Activated T-cell treated with anti-CD3 and anti-CD28 coated beads, Interleukin-2, amount 50 U/mL, for 72 hours (primary cell): ENCODE data around the gene TSGA10. TPM values are rescaled to one million over a fixed set of nuclear protein-coding genes. Genes with fewer than 3 reads are reported as not detected.
A peak's percentile ranks its signal among the peaks of the same experiment; 100 is the strongest.
"Not testable (repeated sequence)": the region's sequence is repeated elsewhere in the genome, so short reads cannot be mapped to it uniquely, and the experiment has no call there.

ENCODE experiments used
- ATAC-seq, 2 donors: fragments of 150-1000 bp; cut with Tn5 transposase; replicated peaks in 1 of 2; 2 replicates each; pipeline ENCODE4 v1.10.0; 2021; ENCODE audit warnings: moderate library complexity in 2 of 2, mild to moderate bottlenecking in 1 of 2
- DNase-seq, 2 donors: peaks; one replicate each; pipeline ENCODE4 v3.0.0; 2021 to 2022; ENCODE audit warnings: mixed read lengths in 1 of 2
- H3K27ac Mint-ChIP-seq: one replicate; pipeline ENCODE4 v1.8.0; 2022; ENCODE audit warnings: mild to moderate bottlenecking, moderate library complexity, mixed read lengths
- H3K27me3 Mint-ChIP-seq: one replicate; pipeline ENCODE4 v1.8.0; 2022; ENCODE audit warnings: low read depth, mixed read lengths
- H3K36me3 Mint-ChIP-seq, 2 donors: one replicate each; pipeline ENCODE4 v1.8.0; 2022; ENCODE audit warnings: mixed read lengths in 2 of 2, mild to moderate bottlenecking in 1 of 2; ENCODE audit not compliant: insufficient read depth in 2 of 2
- H3K4me1 Mint-ChIP-seq: one replicate; pipeline ENCODE4 v1.8.0; 2022; ENCODE audit warnings: low read depth, mixed read lengths
- H3K4me3 Mint-ChIP-seq, 2 donors: one replicate each; pipeline ENCODE4 v1.8.0; 2022; ENCODE audit warnings: mild to moderate bottlenecking in 2 of 2, mixed read lengths in 2 of 2, moderate library complexity in 2 of 2
- H3K9me3 Mint-ChIP-seq, 2 donors: one replicate each; pipeline ENCODE4 v1.8.0; 2022; ENCODE audit warnings: mixed read lengths in 2 of 2
- total RNA-seq, 2 donors: library from RNA; stranded (reverse); gene quantifications; one replicate each; pipeline ENCODE4 v1.2.3, GENCODE V29; 2022

Gene TSGA10
- 10 to 100 TPM; 14.4 to 14.5 TPM for total RNA-seq

DNA sequence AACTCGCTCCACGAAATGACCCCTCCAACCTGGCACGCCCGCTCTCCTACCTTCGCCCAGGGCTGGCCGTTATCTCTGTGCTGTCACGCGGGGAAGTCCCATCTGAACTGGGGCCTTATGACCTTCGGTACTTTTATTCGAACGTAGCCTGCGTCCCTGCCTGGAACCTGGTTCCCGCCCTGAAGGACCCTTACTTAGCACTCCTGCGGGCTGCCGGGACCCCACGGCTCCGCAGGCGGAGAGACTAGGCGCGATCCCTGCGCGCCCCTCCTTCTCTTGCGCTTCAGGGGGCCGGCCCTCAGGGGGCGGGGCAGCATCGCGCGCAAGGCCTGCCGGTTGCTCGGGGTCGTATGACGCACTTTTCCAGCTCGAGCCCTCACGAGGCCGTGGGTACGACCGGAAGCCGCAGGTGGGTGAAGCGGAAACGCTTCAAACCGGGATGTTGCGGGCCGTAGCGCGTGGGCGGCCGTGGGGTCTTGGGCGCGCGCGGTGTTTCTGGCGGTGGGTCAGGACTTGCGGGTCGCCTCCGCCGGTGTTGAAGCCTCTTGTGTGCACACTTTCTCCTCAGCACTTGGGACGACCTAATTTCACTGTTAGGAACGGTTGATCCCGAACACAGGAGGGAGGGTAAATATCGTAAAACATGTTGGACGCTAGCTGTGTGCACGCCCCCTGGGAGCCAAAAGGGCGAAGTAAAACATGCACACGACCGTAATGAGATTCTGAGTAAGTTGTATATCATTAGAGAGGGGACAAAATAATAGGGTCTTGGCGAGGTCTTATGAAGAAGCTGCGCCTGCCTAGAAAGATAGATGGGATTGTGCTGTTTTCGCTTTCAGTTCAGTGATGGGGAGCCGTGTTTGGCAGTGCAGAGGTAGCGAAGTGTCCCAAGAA lies at the start of gene TSGA10, which contains the start of gene LIPT1:
TSGA10 (minus strand) TSS at position 300 of the 894 bp plus-strand sequence. CDS start 45,503 bp downstream, outside the sequence.
LIPT1 (plus strand) TSS at position 325 of the 894 bp plus-strand sequence. CDS start 6,991 bp downstream, outside the sequence.
- Mint-ChIP-seq H3K4me3 (no peak within 1 kb of the TSS), H3K4me1 (peaks cover 28% of the 10 kb centered on the region), H3K36me3 (peaks cover 6 to 7% of the 10 kb centered on the region in 2 donors), H3K9me3 (no peaks in the 10 kb centered on the region), H3K27me3 (no peaks in the 10 kb centered on the region), H3K27ac (peak within 1 kb of the TSS; percentile 83)
- DNase-seq (peak; percentile 96), ATAC-seq (peak; percentile 97 to 98)

DNA sequence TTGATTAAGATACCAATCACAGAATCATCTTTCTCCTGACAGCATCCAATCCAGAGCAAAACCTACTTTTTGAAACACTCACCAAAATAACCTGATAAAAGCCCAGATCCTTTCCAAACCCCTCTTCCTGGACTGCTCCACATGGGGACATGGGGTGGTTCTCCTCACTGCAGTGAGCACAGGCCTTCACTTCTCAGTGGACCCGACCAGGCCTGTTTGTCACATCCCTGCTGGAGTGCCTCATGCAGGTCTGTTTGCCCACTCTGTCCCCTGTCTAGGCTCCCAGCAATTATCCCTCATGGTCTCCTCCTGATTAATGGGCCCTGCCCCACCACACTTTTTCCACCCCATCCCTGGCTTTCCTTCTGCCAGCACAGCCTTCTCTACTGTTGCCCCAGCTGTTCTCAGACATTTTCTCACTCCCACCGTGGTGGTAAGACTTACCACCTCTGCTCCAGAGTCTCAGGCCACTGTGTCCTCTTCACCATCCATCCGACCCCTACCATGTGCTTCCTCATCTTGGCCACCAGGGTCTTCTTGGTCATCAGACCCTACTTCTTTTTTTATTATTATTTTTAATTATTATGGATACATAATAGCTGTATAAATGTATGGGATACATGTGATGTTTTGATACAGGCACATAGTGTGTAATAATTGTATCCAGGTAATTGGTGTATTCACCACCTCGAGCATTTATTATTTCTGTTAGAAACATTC lies 47.4 kb upstream of the TSGA10 start:
- H3K27ac Mint-ChIP-seq: no peak overlapping the region

GRCh38 chr2:99200076-99200800 lies 45.5 kb upstream of the TSGA10 start:
- H3K4me3 Mint-ChIP-seq: no peak overlapping the region
- H3K27me3 Mint-ChIP-seq: no peaks in the 10 kb centered on the region
- H3K4me1 Mint-ChIP-seq: no peaks in the 10 kb centered on the region
- peaks cover 0 to 2% of the 10 kb centered on the region in 2 donors for H3K36me3 Mint-ChIP-seq
- no peak for ATAC-seq
- no peak for DNase-seq
- no peaks in the 10 kb centered on the region for H3K9me3 Mint-ChIP-seq
- no peak overlapping the region for H3K27ac Mint-ChIP-seq

More for the DNA sequence above, 47.4 kb upstream of the TSGA10 start:
- no peak overlapping the region for H3K4me3 Mint-ChIP-seq
- ATAC-seq: no peak
- H3K9me3 Mint-ChIP-seq: peaks cover 0 to 2% of the 10 kb centered on the region in 2 donors
- H3K4me1 Mint-ChIP-seq: no peaks in the 10 kb centered on the region
- H3K36me3 Mint-ChIP-seq: peaks cover 0 to 8% of the 10 kb centered on the region in 2 donors
- H3K27me3 Mint-ChIP-seq: no peaks in the 10 kb centered on the region
- no peak for DNase-seq

GRCh38 chr2:99198103-99198841 lies 43.5 kb upstream of the TSGA10 start:
- no peak overlapping the region for H3K4me3 Mint-ChIP-seq
- ATAC-seq (no peak), DNase-seq (no peak)
- H3K27me3 Mint-ChIP-seq: no peaks in the 10 kb centered on the region
- no peaks in the 10 kb centered on the region for H3K4me1 Mint-ChIP-seq
- no peaks in the 10 kb centered on the region for H3K9me3 Mint-ChIP-seq
- peaks cover 3% of the 10 kb centered on the region in 2 donors for H3K36me3 Mint-ChIP-seq
- H3K27ac Mint-ChIP-seq: no peak overlapping the region

GRCh38 chr2:99192364-99192763 lies 37.6 kb upstream of the TSGA10 start:
- DNase-seq, H3K4me3 Mint-ChIP-seq, H3K9me3 Mint-ChIP-seq, H3K27ac Mint-ChIP-seq, H3K27me3 Mint-ChIP-seq, ATAC-seq: not testable (repeated sequence)
- H3K36me3 Mint-ChIP-seq: peaks cover 11 to 30% of the 10 kb centered on the region in 2 donors
- peaks cover 11% of the 10 kb centered on the region for H3K4me1 Mint-ChIP-seq

DNA sequence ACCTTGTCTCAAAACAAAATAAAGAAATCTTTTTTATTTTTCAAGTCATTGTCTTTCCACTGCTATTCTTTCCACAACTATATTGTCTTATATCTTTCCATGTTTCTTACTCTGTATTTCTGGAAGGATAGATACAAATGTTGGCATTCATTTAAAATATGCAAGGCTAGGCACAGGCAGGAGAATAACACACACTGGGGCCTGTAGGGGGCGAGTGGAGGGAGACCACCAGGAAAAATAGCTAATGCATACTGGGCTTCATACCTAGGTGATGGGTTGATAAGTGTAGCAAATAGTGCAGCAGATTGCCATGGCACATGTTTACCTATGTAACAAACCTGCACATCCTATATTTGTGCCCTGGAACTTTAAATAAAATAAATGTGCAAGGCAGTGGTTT lies 35.8 kb upstream of the TSGA10 start:
- H3K36me3 Mint-ChIP-seq: peaks cover 11 to 30% of the 10 kb centered on the region in 2 donors
- H3K9me3 Mint-ChIP-seq: peaks cover 0 to 2% of the 10 kb centered on the region in 2 donors
- H3K4me1 Mint-ChIP-seq: peaks cover 11% of the 10 kb centered on the region
- H3K27ac Mint-ChIP-seq: no peak overlapping the region
- DNase-seq (no peak), ATAC-seq (no peak)
- no peak overlapping the region for H3K4me3 Mint-ChIP-seq
- H3K27me3 Mint-ChIP-seq: no peaks in the 10 kb centered on the region

- Mint-ChIP-seq H3K27ac (peak overlapping the region; percentile 84), H3K9me3 (peaks cover 0 to 2% of the 10 kb centered on the region in 2 donors), H3K27me3 (no peaks in the 10 kb centered on the region), H3K4me3 (peak overlapping the region in 1 of 2 donors; percentile 30), H3K36me3 (peaks cover 8 to 27% of the 10 kb centered on the region in 2 donors), H3K4me1 (peaks cover 19% of the 10 kb centered on the region)
- ATAC-seq: no peak
- no peak for DNase-seq
These were observed 33.6 kb upstream of the TSGA10 start for GRCh38 chr2:99188357-99188756.

- DNase-seq (no peak), ATAC-seq (no peak)
- peaks cover 27% of the 10 kb centered on the region for H3K4me1 Mint-ChIP-seq
- H3K36me3 Mint-ChIP-seq: peaks cover 5 to 21% of the 10 kb centered on the region in 2 donors
- no peak overlapping the region for H3K4me3 Mint-ChIP-seq
- H3K9me3 Mint-ChIP-seq: no peaks in the 10 kb centered on the region
- H3K27me3 Mint-ChIP-seq: no peaks in the 10 kb centered on the region
- H3K27ac Mint-ChIP-seq: no peak overlapping the region
These were observed 32.3 kb upstream of the TSGA10 start for GRCh38 chr2:99187011-99187410.

- Mint-ChIP-seq H3K4me3 (no peak overlapping the region), H3K27ac (no peak overlapping the region), H3K9me3 (no peaks in the 10 kb centered on the region), H3K27me3 (no peaks in the 10 kb centered on the region), H3K4me1 (peaks cover 38% of the 10 kb centered on the region), H3K36me3 (peaks cover 5 to 16% of the 10 kb centered on the region in 2 donors)
- DNase-seq (no peak), ATAC-seq (no peak)
These were observed 30.1 kb upstream of the TSGA10 start for GRCh38 chr2:99184811-99185210.

GRCh38 chr2:99183025-99183424 lies 28.3 kb upstream of the TSGA10 start:
- Mint-ChIP-seq H3K4me3 (peak overlapping the region in 1 of 2 donors; percentile 2), H3K27ac (no peak overlapping the region), H3K27me3 (no peaks in the 10 kb centered on the region), H3K4me1 (peaks cover 49% of the 10 kb centered on the region), H3K9me3 (no peaks in the 10 kb centered on the region), H3K36me3 (peaks cover 4 to 7% of the 10 kb centered on the region in 2 donors)
- ATAC-seq (no peak), DNase-seq (no peak)

- peak overlapping the region; percentile 98 for H3K27ac Mint-ChIP-seq
- no peak for DNase-seq
- no peaks in the 10 kb centered on the region for H3K9me3 Mint-ChIP-seq
- peak overlapping the region; percentile 98 to 99 for H3K4me3 Mint-ChIP-seq
- ATAC-seq: no peak
- no peaks in the 10 kb centered on the region for H3K27me3 Mint-ChIP-seq
- H3K36me3 Mint-ChIP-seq: peaks cover 6 to 7% of the 10 kb centered on the region in 2 donors
- H3K4me1 Mint-ChIP-seq: peaks cover 57% of the 10 kb centered on the region
These were observed 26.9 kb upstream of the TSGA10 start for GRCh38 chr2:99181624-99182000.
